Pons (tissue), 1 donor: ENCODE data around the gene SRP68.
A peak's percentile ranks its signal among the peaks of the same experiment; 100 is the strongest.

ENCODE experiments used
- DNase-seq: peaks from one replicate; pipeline ENCODE4 v3.0.0-alpha.2; 2016; ENCODE audit warnings: low spot score

The SRP68 gene

GRCh38 chr17:76017481-76018339, 54.6 kb downstream of the SRP68 start:
- DNase-seq, result no peak

- no peak for DNase-seq
Observed at GRCh38 chr17:76014925-76015261, 57.4 kb downstream of the SRP68 start.

GRCh38 chr17:76014100-76014924, 58.0 kb downstream of the SRP68 start:
- peak; percentile 37 for DNase-seq

GRCh38 chr17:76013377-76013932, 58.9 kb downstream of the SRP68 start:
- no peak for DNase-seq

GRCh38 chr17:76011951-76012350, 60.4 kb downstream of the SRP68 start:
- no peak for DNase-seq

- no peak for DNase-seq
Observed at GRCh38 chr17:76009969-76010661, 62.2 kb downstream of the SRP68 start.

- DNase-seq, result no peak
Observed at GRCh38 chr17:76009447-76009846, 62.9 kb downstream of the SRP68 start.

- DNase-seq, result no peak
Observed at GRCh38 chr17:76008630-76009425, 63.5 kb downstream of the SRP68 start.

GRCh38 chr17:76008208-76008607, 64.1 kb downstream of the SRP68 start:
- no peak for DNase-seq

- no peak for DNase-seq
Observed at GRCh38 chr17:76007850-76008165, 64.5 kb downstream of the SRP68 start.

- no peak for DNase-seq
Observed at GRCh38 chr17:76007131-76007849, 65.0 kb downstream of the SRP68 start.

- DNase-seq, result peak; percentile 67
Observed at GRCh38 chr17:76005263-76006149, 66.8 kb downstream of the SRP68 start.

- DNase-seq, result no peak
Observed at GRCh38 chr17:76004750-76005262, 67.5 kb downstream of the SRP68 start.

GRCh38 chr17:76003915-76004314, 68.4 kb downstream of the SRP68 start:
- no peak for DNase-seq

- no peak for DNase-seq
Observed at GRCh38 chr17:76002100-76002499, 70.2 kb downstream of the SRP68 start.

- no peak for DNase-seq
Observed at GRCh38 chr17:76000755-76001521, 71.4 kb downstream of the SRP68 start, which contains the start of gene CDK3. TSS of gene CDK3 (plus strand) at chr17:76000855. CDS start at chr17:76001426, 571 bp downstream.

GRCh38 chr17:76000016-76000754, 72.1 kb downstream of the SRP68 start:
- no peak for DNase-seq

- DNase-seq, result no peak
Observed at GRCh38 chr17:75998327-75998795, 74.0 kb downstream of the SRP68 start.
